Glutamatergic neuron (in vitro differentiated cells): ENCODE data around the gene EPHA2. TPM values are rescaled to one million over a fixed set of nuclear protein-coding genes. Genes with fewer than 3 reads are reported as not detected.

Experiments
- DNase-seq: peaks from one replicate; pipeline ENCODE4 v3.0.0; 2022
- H3K27ac Mint-ChIP-seq: one replicate; pipeline ENCODE4 v1.8.0; 2020; ENCODE audit warnings: mild to moderate bottlenecking, mixed read lengths, inconsistent platforms; ENCODE audit not compliant: unreplicated experiment
- H3K27me3 Mint-ChIP-seq: one replicate; pipeline ENCODE4 v1.8.0; 2020; ENCODE audit warnings: mild to moderate bottlenecking, moderate library complexity, mixed read lengths, inconsistent platforms; ENCODE audit not compliant: unreplicated experiment
- H3K36me3 Mint-ChIP-seq: one replicate; pipeline ENCODE4 v1.8.0; 2020; ENCODE audit warnings: mild to moderate bottlenecking, mixed read lengths, inconsistent platforms; ENCODE audit not compliant: unreplicated experiment
- H3K4me1 Mint-ChIP-seq: one replicate; pipeline ENCODE4 v1.8.0; 2020; ENCODE audit warnings: mild to moderate bottlenecking, low read depth, mixed read lengths, inconsistent platforms; ENCODE audit not compliant: unreplicated experiment
- H3K4me3 Mint-ChIP-seq: one replicate; pipeline ENCODE4 v1.8.0; 2020; ENCODE audit warnings: mild to moderate bottlenecking, mixed read lengths, inconsistent platforms; ENCODE audit not compliant: unreplicated experiment
- H3K9me3 Mint-ChIP-seq: one replicate; pipeline ENCODE4 v1.8.0; 2020; ENCODE audit warnings: mild to moderate bottlenecking, moderate library complexity, mixed read lengths, inconsistent platforms; ENCODE audit not compliant: unreplicated experiment
- total RNA-seq: library from RNA; stranded (reverse); fragmentation: NEBNext Ultra II Directional; extraction: Animal tissue kit (Norgen Biotek cat#: 25700); gene quantifications from one replicate; pipeline ENCODE4 v1.2.1, GENCODE V29; 2021; ENCODE audit not compliant: unreplicated experiment
- TF ChIP-seq, protein P1 (sequence below): fragments of 200-600 bp; sonication (generic); IDR thresholded peaks from one replicate; pipeline ENCODE4 v1.5.0; 2021; ENCODE audit not compliant: partially characterized antibody, unreplicated experiment

Gene EPHA2
- total RNA-seq, 1 donor from 2014 or later: 0.29 TPM

DNA sequence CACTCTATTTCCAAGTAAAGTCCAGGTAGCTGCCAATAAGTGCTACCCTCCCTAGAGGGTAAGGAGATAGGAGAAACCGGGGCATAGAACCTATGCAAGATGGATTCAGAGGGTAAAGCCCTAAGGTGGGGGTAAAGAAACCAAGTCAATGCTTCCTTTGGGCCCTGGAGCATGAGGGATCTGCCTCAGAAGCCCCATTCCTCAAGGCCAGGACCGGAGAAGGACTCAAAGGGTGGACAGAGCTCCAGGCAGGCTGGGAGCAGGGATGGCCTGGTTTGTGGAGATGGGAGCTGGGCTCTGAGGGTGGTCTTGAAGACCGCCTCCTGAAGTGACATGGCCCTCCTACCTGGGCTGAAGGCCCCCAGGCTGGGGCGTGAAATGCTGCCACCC is 3.9 kb downstream of the EPHA2 start:
- H3K9me3 Mint-ChIP-seq: peaks cover 2% of the 10 kb centered on the region
- peaks cover 2% of the 10 kb centered on the region for H3K27me3 Mint-ChIP-seq
- H3K4me3 Mint-ChIP-seq: no peak overlapping the region
- peaks cover 4% of the 10 kb centered on the region for H3K4me1 Mint-ChIP-seq
- H3K27ac Mint-ChIP-seq: no peak overlapping the region
- H3K36me3 Mint-ChIP-seq: no peaks in the 10 kb centered on the region
- DNase-seq: no peak
- TF ChIP-seq, protein P1, sequence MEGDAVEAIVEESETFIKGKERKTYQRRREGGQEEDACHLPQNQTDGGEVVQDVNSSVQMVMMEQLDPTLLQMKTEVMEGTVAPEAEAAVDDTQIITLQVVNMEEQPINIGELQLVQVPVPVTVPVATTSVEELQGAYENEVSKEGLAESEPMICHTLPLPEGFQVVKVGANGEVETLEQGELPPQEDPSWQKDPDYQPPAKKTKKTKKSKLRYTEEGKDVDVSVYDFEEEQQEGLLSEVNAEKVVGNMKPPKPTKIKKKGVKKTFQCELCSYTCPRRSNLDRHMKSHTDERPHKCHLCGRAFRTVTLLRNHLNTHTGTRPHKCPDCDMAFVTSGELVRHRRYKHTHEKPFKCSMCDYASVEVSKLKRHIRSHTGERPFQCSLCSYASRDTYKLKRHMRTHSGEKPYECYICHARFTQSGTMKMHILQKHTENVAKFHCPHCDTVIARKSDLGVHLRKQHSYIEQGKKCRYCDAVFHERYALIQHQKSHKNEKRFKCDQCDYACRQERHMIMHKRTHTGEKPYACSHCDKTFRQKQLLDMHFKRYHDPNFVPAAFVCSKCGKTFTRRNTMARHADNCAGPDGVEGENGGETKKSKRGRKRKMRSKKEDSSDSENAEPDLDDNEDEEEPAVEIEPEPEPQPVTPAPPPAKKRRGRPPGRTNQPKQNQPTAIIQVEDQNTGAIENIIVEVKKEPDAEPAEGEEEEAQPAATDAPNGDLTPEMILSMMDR: no peak

DNA sequence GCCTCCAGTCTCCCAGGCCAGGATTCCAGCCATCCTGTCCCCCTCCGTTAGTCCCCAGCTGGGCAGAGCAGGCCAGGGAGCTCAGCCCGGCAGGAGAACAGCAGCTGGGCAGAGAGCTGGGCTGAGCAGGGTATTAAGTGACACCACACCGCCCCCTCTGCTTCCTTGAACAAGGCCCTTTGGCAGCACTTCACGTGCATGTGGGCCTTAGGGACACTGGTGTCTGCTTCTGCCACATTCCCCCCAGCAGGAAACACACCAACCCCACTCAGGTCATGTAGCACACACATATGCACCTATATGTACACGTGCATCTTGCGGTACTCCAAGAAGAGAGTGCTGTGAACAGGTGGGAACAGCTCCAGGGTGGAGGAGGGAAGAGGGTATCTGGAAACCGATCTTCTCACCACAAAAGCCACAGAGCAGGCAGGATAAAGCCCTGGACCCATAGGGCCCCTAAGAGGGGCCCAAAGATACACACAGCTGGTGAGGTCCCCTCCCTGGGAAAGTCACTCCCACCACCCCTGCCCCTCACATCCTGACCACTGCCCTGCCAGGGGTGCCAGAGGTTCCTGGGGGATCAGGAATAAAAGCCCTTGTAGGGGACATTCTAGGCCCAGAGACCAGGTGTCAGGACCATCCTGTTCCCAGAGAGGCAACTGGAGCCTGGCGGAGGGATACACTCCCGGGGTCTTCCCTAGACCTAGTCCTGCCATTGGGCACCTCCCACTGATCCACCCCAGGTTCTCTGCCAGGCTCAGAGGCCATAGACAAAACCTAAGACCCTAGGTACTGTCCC is 4.5 kb downstream of the EPHA2 start:
- no peaks in the 10 kb centered on the region for H3K36me3 Mint-ChIP-seq
- peak; percentile 66 for DNase-seq
- peaks cover 2% of the 10 kb centered on the region for H3K27me3 Mint-ChIP-seq
- H3K4me3 Mint-ChIP-seq: no peak overlapping the region
- H3K9me3 Mint-ChIP-seq: peaks cover 4% of the 10 kb centered on the region
- TF ChIP-seq, protein P1: no peak
- H3K27ac Mint-ChIP-seq: no peak overlapping the region
- peaks cover 5% of the 10 kb centered on the region for H3K4me1 Mint-ChIP-seq

DNA sequence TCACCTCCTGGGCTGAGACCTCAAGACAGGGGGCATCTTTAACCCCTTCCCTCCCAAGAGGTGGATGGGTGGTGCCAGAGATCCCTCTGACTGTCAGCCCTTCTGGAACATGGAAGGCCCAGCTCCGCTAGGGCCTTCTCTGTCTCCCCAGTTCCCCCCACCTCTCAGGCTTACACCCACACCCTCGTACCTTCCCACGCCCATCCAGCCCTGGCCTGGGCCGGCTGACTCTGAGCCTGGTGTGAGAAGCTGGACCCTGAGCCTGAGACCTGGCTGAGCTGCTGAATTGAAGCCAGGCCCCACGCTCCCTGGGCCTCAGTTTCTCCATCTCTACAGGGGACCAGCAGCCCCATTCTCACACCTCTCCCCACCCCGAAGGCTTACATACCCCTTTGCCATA is 5.4 kb downstream of the EPHA2 start:
- H3K4me3 Mint-ChIP-seq: no peak overlapping the region
- H3K27ac Mint-ChIP-seq: no peak overlapping the region
- DNase-seq: no peak
- H3K9me3 Mint-ChIP-seq: peaks cover 4% of the 10 kb centered on the region
- no peaks in the 10 kb centered on the region for H3K27me3 Mint-ChIP-seq
- H3K36me3 Mint-ChIP-seq: no peaks in the 10 kb centered on the region
- TF ChIP-seq, protein P1: no peak
- H3K4me1 Mint-ChIP-seq: peaks cover 5% of the 10 kb centered on the region

DNA sequence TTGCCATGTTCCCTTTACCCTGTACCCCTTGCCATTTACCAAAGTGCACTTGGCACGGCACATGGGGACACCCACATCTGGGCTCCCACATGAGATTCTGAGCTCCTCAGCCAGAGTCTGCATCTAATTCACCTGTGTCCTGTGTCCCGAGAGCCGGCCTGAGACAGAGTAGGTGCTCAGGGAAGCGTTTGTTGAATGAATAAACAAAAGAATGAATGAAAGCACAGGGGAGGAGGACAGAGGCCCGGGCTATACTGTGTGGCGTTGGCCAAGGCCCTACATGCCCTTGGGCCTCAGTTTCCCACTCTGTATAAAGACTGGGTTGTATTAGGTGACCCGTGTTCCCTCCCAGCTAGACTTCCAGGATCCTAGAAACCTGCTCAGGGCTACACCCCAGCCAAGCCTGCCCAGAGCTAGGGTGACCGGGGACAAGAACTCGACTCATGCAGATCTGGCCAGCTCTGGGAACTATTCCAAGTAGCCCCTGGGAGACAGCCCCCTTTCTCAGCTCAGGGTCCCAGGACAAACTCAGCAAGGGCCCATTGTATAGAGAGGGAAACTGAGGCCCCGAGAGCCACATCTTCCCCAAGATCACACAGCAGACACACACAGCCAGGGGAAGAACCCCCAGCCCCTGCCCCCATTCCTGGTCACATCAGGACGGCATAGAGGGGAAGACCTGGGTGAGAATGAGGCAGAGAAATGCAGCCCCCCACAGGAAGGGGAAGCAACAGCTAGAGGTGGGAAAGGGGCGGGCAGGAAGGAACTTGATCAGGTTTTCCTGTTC is 6.0 kb downstream of the EPHA2 start:
- H3K9me3 Mint-ChIP-seq: peaks cover 4% of the 10 kb centered on the region
- TF ChIP-seq, protein P1: no peak
- no peaks in the 10 kb centered on the region for H3K27me3 Mint-ChIP-seq
- H3K36me3 Mint-ChIP-seq: no peaks in the 10 kb centered on the region
- H3K4me1 Mint-ChIP-seq: peaks cover 5% of the 10 kb centered on the region
- no peak overlapping the region for H3K27ac Mint-ChIP-seq
- no peak for DNase-seq
- H3K4me3 Mint-ChIP-seq: no peak overlapping the region

DNA sequence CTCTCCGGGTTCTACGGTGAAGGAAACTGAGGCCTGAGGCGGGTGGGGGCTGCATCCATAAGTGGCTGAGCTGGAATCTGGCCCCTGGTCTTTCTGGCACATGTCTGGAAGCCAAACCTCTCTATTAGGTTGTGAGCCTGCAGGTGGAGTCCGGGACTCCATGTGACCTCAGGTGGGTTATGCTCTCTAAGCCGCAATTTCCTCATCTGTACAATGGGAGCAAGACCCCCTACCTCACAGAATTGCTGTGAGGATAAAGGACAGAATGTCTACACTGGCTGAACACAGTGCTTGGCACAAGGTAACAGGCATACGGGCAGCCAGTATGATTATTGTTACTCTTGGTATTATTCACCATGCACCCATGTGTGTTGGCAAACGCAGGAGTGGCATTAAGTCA is 6.7 kb downstream of the EPHA2 start:
- Mint-ChIP-seq H3K27ac (no peak overlapping the region), H3K9me3 (peaks cover 4% of the 10 kb centered on the region), H3K4me3 (no peak overlapping the region), H3K4me1 (peaks cover 5% of the 10 kb centered on the region), H3K27me3 (no peaks in the 10 kb centered on the region), H3K36me3 (no peaks in the 10 kb centered on the region)
- DNase-seq: no peak
- TF ChIP-seq, protein P1: no peak
